IMR-90 (cell line): ENCODE results near the gene LCK. TPM values are rescaled to one million over a fixed set of nuclear protein-coding genes. Genes with fewer than 3 reads are reported as not detected.

Source experiments
- ATAC-seq: fragments of 200-7000 bp; cut with Tn5 transposase; 2 replicates; pipeline ENCODE4 v1.9.1; 2020; ENCODE audit warnings: low read depth, mild to moderate bottlenecking, moderate library complexity
- BruUV-seq: library from RNA; stranded (reverse); fragments of 400-500 nt; replicated peaks from 2 replicates; lab custom pipeline; 2021; lab: Mats Ljungman, UMichigan
- CTCF ChIA-PET: fragments of 300-600 bp; formaldehyde crosslinking; extraction: SDS; loops from one replicate; lab custom pipeline; 2021; ENCODE audit warnings: antibody characterized with exemption; lab: Yijun Ruan, JAX
- POLR2A ChIA-PET: fragments of 300-600 bp; sonication (Branson Sonifier 250); formaldehyde crosslinking; loops from one replicate; lab custom pipeline; 2022; ENCODE audit warnings: antibody characterized with exemption; ENCODE audit not compliant: unreplicated experiment; lab: Charles Lee
- DNase-seq: peaks from one replicate; pipeline ENCODE4 v3.0.0; 2013
- H2AFZ ChIP-seq: replicated peaks from 2 replicates; pipeline ENCODE3; 2013; ENCODE audit warnings: low read length, mild to moderate bottlenecking; ENCODE audit not compliant: poor library complexity
- H2AK5ac ChIP-seq: 2 replicates; pipeline ENCODE4 v1.6.1; 2013; ENCODE audit warnings: low read depth, low read length, inconsistent platforms
- H2AK9ac ChIP-seq: replicated peaks from 2 replicates; pipeline ENCODE3; 2013; ENCODE audit warnings: mild to moderate bottlenecking, low read depth, low read length, moderate library complexity; ENCODE audit not compliant: poor library complexity
- H2BK120ac ChIP-seq: 2 replicates; pipeline ENCODE4 v1.6.1; 2013; ENCODE audit warnings: low read depth, low read length, inconsistent platforms
- H2BK15ac ChIP-seq: 3 replicates; pipeline ENCODE4 v1.6.1; 2013; ENCODE audit warnings: low read depth, low read length, inconsistent platforms
- H2BK20ac ChIP-seq: 2 replicates; pipeline ENCODE4 v1.6.1; 2013; ENCODE audit warnings: low read depth, mild to moderate bottlenecking, inconsistent platforms, low read length, moderate library complexity
- H2BK5ac ChIP-seq: 2 replicates; pipeline ENCODE4 v1.6.1; 2013; ENCODE audit warnings: mild to moderate bottlenecking, low read depth, low read length, inconsistent platforms; ENCODE audit not compliant: poor library complexity, severe bottlenecking
- H3K14ac ChIP-seq: replicated peaks from 2 replicates; pipeline ENCODE4 v1.6.1; 2013; ENCODE audit warnings: low read depth, low read length, inconsistent platforms
- H3K18ac ChIP-seq: 2 replicates; pipeline ENCODE4 v1.6.1; 2013; ENCODE audit warnings: low read depth, low read length, control low read depth
- H3K23ac ChIP-seq: 2 replicates; pipeline ENCODE4 v1.6.1; 2013; ENCODE audit warnings: low read depth, low read length, inconsistent platforms
- H3K27ac ChIP-seq: 2 replicates; pipeline ENCODE4 v1.5.1; 2013; ENCODE audit warnings: mild to moderate bottlenecking, control low read depth, low read length; ENCODE audit not compliant: insufficient read depth
- H3K27me3 ChIP-seq: 2 replicates; pipeline ENCODE4 v1.6.1; 2013; ENCODE audit warnings: low read length; ENCODE audit not compliant: control insufficient read depth, insufficient read depth
- H3K36me3 ChIP-seq: 2 replicates; pipeline ENCODE4 v1.6.1; 2013; ENCODE audit warnings: low read length, mixed read lengths; ENCODE audit not compliant: control insufficient read depth, insufficient read depth
- H3K4ac ChIP-seq: 2 replicates; pipeline ENCODE4 v1.6.1; 2013; ENCODE audit warnings: low read depth, low read length, inconsistent platforms
- H3K4me1 ChIP-seq: 2 replicates; pipeline ENCODE4 v1.6.1; 2013; ENCODE audit warnings: low read length, mixed read lengths; ENCODE audit not compliant: control insufficient read depth, insufficient read depth
- H3K4me2 ChIP-seq: 2 replicates; pipeline ENCODE4 v1.6.1; 2013; ENCODE audit warnings: low read depth, mild to moderate bottlenecking, control low read depth, low read length, moderate library complexity
- H3K4me3 ChIP-seq: 2 replicates; pipeline ENCODE4 v1.5.1; 2013; ENCODE audit warnings: low read depth, mild to moderate bottlenecking, control low read depth, low read length, moderate library complexity; ENCODE audit not compliant: insufficient read depth
- H3K56ac ChIP-seq: 2 replicates; pipeline ENCODE4 v1.6.1; 2013; ENCODE audit warnings: low read length, inconsistent platforms; ENCODE audit not compliant: insufficient read depth; ENCODE audit errors: extremely low read depth
- H3K79me1 ChIP-seq, 2 experiments: 2 replicates each; pipeline ENCODE4 v1.6.1; 2013; ENCODE audit warnings: low read length in 2 of 2, inconsistent platforms in 1 of 2, low read depth in 1 of 2
- H3K9ac ChIP-seq: 2 replicates; pipeline ENCODE4 v1.6.1; 2013; ENCODE audit warnings: low read depth, low read length, control low read depth
- H3K9me1 ChIP-seq: 2 replicates; pipeline ENCODE4 v1.6.1; 2013; ENCODE audit warnings: low read length, inconsistent platforms; ENCODE audit not compliant: insufficient read depth
- H3K9me3 ChIP-seq: 2 replicates; pipeline ENCODE4 v1.6.1; 2013; ENCODE audit warnings: low read length; ENCODE audit not compliant: control insufficient read depth, insufficient read depth
- H4K20me1 ChIP-seq: 2 replicates; pipeline ENCODE4 v1.6.1; 2013; ENCODE audit warnings: low read length, inconsistent platforms; ENCODE audit not compliant: insufficient read depth
- H4K5ac ChIP-seq: 2 replicates; pipeline ENCODE4 v1.6.1; 2013; ENCODE audit warnings: mild to moderate bottlenecking, low read depth, low read length, control low read depth
- H4K8ac ChIP-seq, 2 experiments: 2 replicates each; pipeline ENCODE4 v1.6.1; 2013; ENCODE audit warnings: low read depth in 2 of 2, low read length in 2 of 2, control low read depth in 1 of 2, inconsistent platforms in 1 of 2
- H4K91ac ChIP-seq: 2 replicates; pipeline ENCODE4 v1.6.1; 2013; ENCODE audit warnings: low read depth, low read length, inconsistent platforms; ENCODE audit not compliant: insufficient read depth
- BHLHE40 ChIP-seq: fragments of 150-350 bp; IDR thresholded peaks from 2 replicates; pipeline ENCODE4 v1.6.1; 2016; ENCODE audit warnings: mild to moderate bottlenecking, low read depth, low read length
- CEBPB ChIP-seq: IDR thresholded peaks from 2 replicates; pipeline ENCODE4 v1.6.1; 2012; ENCODE audit warnings: low read depth, low read length, improper control_type of control experiment
- CHD1 ChIP-seq: IDR thresholded peaks from 2 replicates; pipeline ENCODE4 v1.6.1; 2012; ENCODE audit warnings: low read depth, low read length, improper control_type of control experiment
- CTCF ChIP-seq: conservative IDR thresholded peaks from 2 replicates; pipeline ENCODE4 v1.5.1; 2012; ENCODE audit warnings: mild to moderate bottlenecking, low read depth, low read length, improper control_type of control experiment
- ELK1 ChIP-seq: fragments of 150-350 bp; IDR thresholded peaks from 2 replicates; pipeline ENCODE4 v1.6.1; 2016; ENCODE audit warnings: low read depth, mild to moderate bottlenecking, low read length, moderate library complexity, borderline replicate concordance
- FOS ChIP-seq: fragments of 150-350 bp; IDR thresholded peaks from 2 replicates; pipeline ENCODE4 v1.6.1; 2016; ENCODE audit warnings: low read depth, low read length
- MAFK ChIP-seq: IDR thresholded peaks from 2 replicates; pipeline ENCODE4 v1.6.1; 2012; ENCODE audit warnings: low read depth, low read length, improper control_type of control experiment
- MAZ ChIP-seq: IDR thresholded peaks from 2 replicates; pipeline ENCODE4 v1.6.1; 2012; ENCODE audit warnings: low read depth, mild to moderate bottlenecking, low read length, improper control_type of control experiment, moderate library complexity, borderline replicate concordance
- MXI1 ChIP-seq: IDR thresholded peaks from 2 replicates; pipeline ENCODE4 v1.6.1; 2012; ENCODE audit warnings: low read depth, mild to moderate bottlenecking, low read length, moderate library complexity, borderline replicate concordance
- NFE2L2 ChIP-seq: fragments of 150-350 bp; IDR thresholded peaks from 2 replicates; pipeline ENCODE4 v1.6.1; 2016; ENCODE audit warnings: low read depth, mild to moderate bottlenecking, low read length
- POLR2A ChIP-seq: IDR thresholded peaks from 2 replicates; pipeline ENCODE4 v1.6.1; 2012; ENCODE audit warnings: mild to moderate bottlenecking, low read depth, low read length
- RAD21 ChIP-seq: IDR thresholded peaks from 2 replicates; pipeline ENCODE4 v1.6.1; 2012; ENCODE audit warnings: low read length, improper control_type of control experiment
- RCOR1 ChIP-seq: IDR thresholded peaks from 2 replicates; pipeline ENCODE4 v1.6.1; 2012; ENCODE audit warnings: mild to moderate bottlenecking, low read length, improper control_type of control experiment; ENCODE audit not compliant: insufficient replicate concordance
- RFX5 ChIP-seq: IDR thresholded peaks from 2 replicates; pipeline ENCODE4 v1.8.0; 2012; ENCODE audit warnings: low read depth, mild to moderate bottlenecking, low read length, moderate library complexity
- SMC3 ChIP-seq: fragments of 150-350 bp; IDR thresholded peaks from 2 replicates; pipeline ENCODE4 v1.6.1; 2016; ENCODE audit warnings: low read depth, mild to moderate bottlenecking, antibody characterized with exemption, low read length, moderate library complexity
- USF2 ChIP-seq: fragments of 150-350 bp; IDR thresholded peaks from 2 replicates; pipeline ENCODE4 v1.6.1; 2017; ENCODE audit warnings: mild to moderate bottlenecking, antibody characterized with exemption, low read length, low read depth
- WGBS, 2 experiments: methylation state at CpG; one replicate each; pipeline versions ENCODE4 v1.1.5 to v1.1.7; 2013; ENCODE audit warnings: missing lambda C conversion rate in 2 of 2; ENCODE audit not compliant: insufficient read length in 1 of 2; ENCODE audit errors: extremely low coverage in 2 of 2; 5-methylcytosine and 5-hydroxymethylcytosine counted together
- dilution Hi-C: fragments of 300-500 bp; cut with HindIII; formaldehyde crosslinking; loops from one replicate; pipeline ENCODE4 v1.14.3; 2018; ENCODE audit warnings: low sequenced_read_pairs; ENCODE audit not compliant: unreplicated experiment
- in situ Hi-C: fragments of 300-500 bp; cut with MboI; formaldehyde crosslinking; loops from 3 replicates; pipeline ENCODE4 v1.14.3; 2019; ENCODE audit warnings: low sequenced_read_pairs, inconsistent platforms, mixed read lengths
- intact Hi-C: fragments of 100-400 bp; cut with micrococcal nuclease; formaldehyde crosslinking; loops from 2 replicates; pipeline ENCODE4 v1.10.0; 2022
- polyA plus RNA-seq, 3 experiments: library from polyadenylated mRNA; depleted of rRNA; stranded (reverse); fragments of >200 nt; gene quantifications; 2 replicates each; pipeline ENCODE4 v1.2.3, GENCODE V29; 2012; ENCODE audit warnings: low replicate concordance in 1 of 3
- total RNA-seq: library from RNA; depleted of rRNA; stranded (reverse); fragments of >200 nt; gene quantifications from 2 replicates; pipeline ENCODE4 v1.2.3, GENCODE V29; 2012

The LCK gene
- total and polyA plus RNA-seq, 2 of the 4 experiments (the other 2 are of a cell fraction), result not detected

GRCh38 chr1:32303358-32303757 is 52.3 kb downstream of the LCK start:
- H3K23ac ChIP-seq, result no peak overlapping the region
- no peak overlapping the region for H3K56ac ChIP-seq
- H4K5ac ChIP-seq, result no peak overlapping the region
- intact Hi-C loops, result no loop called here
- H3K4me1 ChIP-seq, result peaks cover 3% of the 10 kb centered on the region; the same call in 1 of the 2 replicates
- H2AFZ ChIP-seq, result no peak overlapping the region
- no peak overlapping the region for H3K14ac ChIP-seq
- CTCF ChIA-PET, result no interaction called here
- no peak overlapping the region for H2BK15ac ChIP-seq
- H2BK20ac ChIP-seq, result no peak overlapping the region
- H3K9me3 ChIP-seq, result no peaks in the 10 kb centered on the region; the same call in 1 of the 2 replicates
- no peaks in the 10 kb centered on the region for H3K27me3 ChIP-seq
- no peak overlapping the region for H4K91ac ChIP-seq
- no peak overlapping the region for H2BK5ac ChIP-seq
- H2AK9ac ChIP-seq, result no peak overlapping the region
- H3K9me1 ChIP-seq, result peaks cover 6% of the 10 kb centered on the region; the same call in 1 of the 2 replicates
- peaks cover 38 to 68% of the 10 kb centered on the region in 2 experiments for H3K79me1 ChIP-seq
- no peak overlapping the region for H2AK5ac ChIP-seq
- in situ Hi-C loops, result no loop called here
- H3K36me3 ChIP-seq, result peaks cover 27% of the 10 kb centered on the region
- dilution Hi-C loops, result no loop called here
- whole genome bisulfite sequencing, 2 experiments, result no CpG with 5 or more reads among the region's 3 CpGs
- no peak overlapping the region for H3K18ac ChIP-seq
- no peak overlapping the region for H3K4ac ChIP-seq
- H4K20me1 ChIP-seq, result peaks cover 20% of the 10 kb centered on the region; the same call in 1 of the 2 replicates
- no peak overlapping the region for H4K8ac ChIP-seq
- BruUV-seq, result no TSS peak
- H3K4me3 ChIP-seq, result no peak overlapping the region
- no peak for DNase-seq
- no peak overlapping the region for H3K4me2 ChIP-seq
- POLR2A ChIA-PET, result interaction anchor here (0.5 kb wide), 1 partner anchor 103 kb away, joined by 3 read pairs; the partner anchor contains the start of gene CCDC28B
- H3K9ac ChIP-seq, result no peak overlapping the region
- no peak overlapping the region for H3K27ac ChIP-seq
- no peak overlapping the region for H2BK120ac ChIP-seq
- no peak for TF ChIP-seq ELK1
- no peak for TF ChIP-seq NFE2L2
- TF ChIP-seq MXI1, result no peak
- TF ChIP-seq SMC3, result no peak
- no peak for TF ChIP-seq RAD21
- no peak for TF ChIP-seq POLR2A
- no peak for TF ChIP-seq MAFK
- TF ChIP-seq CEBPB, result no peak
- no peak for TF ChIP-seq RFX5
- TF ChIP-seq FOS, result no peak
- TF ChIP-seq BHLHE40, result no peak
- no peak for TF ChIP-seq USF2
- TF ChIP-seq RCOR1, result no peak
- no peak for TF ChIP-seq MAZ
- no peak for TF ChIP-seq CTCF
- TF ChIP-seq CHD1, result no peak
- no peak for ATAC-seq
